HFFc6 (cell line): ENCODE results near the gene NOX4. TPM values are rescaled to one million over a fixed set of nuclear protein-coding genes. Genes with fewer than 3 reads are reported as not detected.

Experiments used
- DNase-seq: peaks from one replicate; pipeline ENCODE4 v3.0.0-alpha.2; 2018
- H3K27ac Mint-ChIP-seq: 2 replicates; pipeline ENCODE4 v1.8.0; 2020; ENCODE audit warnings: mild to moderate bottlenecking, mixed read lengths
- H3K27me3 Mint-ChIP-seq: 2 replicates; pipeline ENCODE4 v1.8.0; 2021; ENCODE audit warnings: mild to moderate bottlenecking, moderate library complexity, mixed read lengths; ENCODE audit not compliant: insufficient read depth
- H3K36me3 Mint-ChIP-seq: 2 replicates; pipeline ENCODE4 v1.8.0; 2021; ENCODE audit warnings: low read depth, mixed read lengths
- H3K4me1 Mint-ChIP-seq: 2 replicates; pipeline ENCODE4 v1.8.0; 2020; ENCODE audit warnings: low read depth, mixed read lengths
- H3K4me3 Mint-ChIP-seq: 2 replicates; pipeline ENCODE4 v1.8.0; 2020; ENCODE audit warnings: mild to moderate bottlenecking, moderate library complexity, mixed read lengths
- H3K9me3 Mint-ChIP-seq: 2 replicates; pipeline ENCODE4 v1.8.0; 2020; ENCODE audit warnings: mild to moderate bottlenecking, mixed read lengths
- CTCF ChIP-seq: fragments of 200-600 bp; sonication (generic); IDR thresholded peaks from 2 replicates; pipeline ENCODE4 v1.5.0; 2021; ENCODE audit warnings: antibody characterized with exemption, mild to moderate bottlenecking
- total RNA-seq, 6 experiments: library from RNA; stranded (reverse); fragmentation: NEBNext Ultra II Directional; extraction: Animal tissue kit (Norgen Biotek cat#: 25700); gene quantifications; 2 replicates in 1 of 6; 3 replicates in 5 of 6; pipeline ENCODE4 v1.2.3, GENCODE V29; 2021

Gene NOX4
- total RNA-seq, 6 experiments from 2014 or later: 2.2 to 5.0 (median 3.2) TPM

DNA sequence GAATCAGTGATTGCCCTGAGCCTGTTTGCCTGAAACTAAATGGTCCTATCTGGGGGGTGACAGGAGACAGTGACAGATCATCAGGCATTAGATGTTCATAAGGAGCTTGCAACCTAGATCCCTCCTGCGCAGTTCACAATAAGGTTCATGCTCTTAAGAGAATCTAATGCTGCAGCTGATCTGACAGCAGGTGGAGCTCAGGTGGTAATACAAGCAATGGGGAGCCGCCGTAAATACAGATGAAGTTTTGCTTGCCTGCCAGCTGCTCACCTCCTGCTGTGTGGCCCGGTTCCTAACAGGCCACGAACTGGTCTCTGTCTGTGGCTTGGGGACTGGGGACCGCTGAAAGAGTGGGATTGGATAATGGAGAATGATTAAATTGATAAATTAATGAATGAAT, 14.0 kb downstream of the NOX4 start:
- H3K4me1 Mint-ChIP-seq: peaks cover 5% of the 10 kb centered on the region; the same call in 1 of the 2 replicates
- no peak overlapping the region for H3K4me3 Mint-ChIP-seq
- no peak for TF ChIP-seq CTCF
- no peaks in the 10 kb centered on the region; the same call in 1 of the 2 replicates for H3K27me3 Mint-ChIP-seq
- no peak overlapping the region for H3K27ac Mint-ChIP-seq
- no peaks in the 10 kb centered on the region for H3K36me3 Mint-ChIP-seq
- no peak for DNase-seq
- H3K9me3 Mint-ChIP-seq: no peaks in the 10 kb centered on the region

DNA sequence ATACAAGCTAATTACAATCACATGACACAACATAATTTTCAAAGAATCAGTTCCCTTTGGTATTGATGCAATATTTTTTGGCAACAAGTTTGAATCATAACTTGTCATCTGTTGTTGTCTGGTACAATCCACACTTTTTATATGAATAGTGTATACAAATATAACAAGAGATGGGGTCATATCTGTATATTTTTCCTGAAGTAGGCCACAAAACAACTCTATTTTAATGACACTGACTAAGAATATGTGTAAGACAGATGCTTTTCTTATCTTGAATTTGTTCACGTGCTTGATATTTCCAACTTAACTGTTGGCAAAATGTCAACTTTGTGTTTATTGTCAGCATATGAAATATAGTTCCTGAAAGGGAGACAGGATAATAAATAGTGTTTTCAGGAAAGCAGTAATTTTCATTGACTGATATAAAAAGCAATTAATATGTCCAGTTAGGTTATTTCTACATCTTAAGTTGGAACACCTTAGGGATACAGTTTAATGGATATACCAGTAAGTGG, 27.9 kb downstream of the NOX4 start:
- no peak overlapping the region for H3K27ac Mint-ChIP-seq
- no peak for TF ChIP-seq CTCF
- H3K4me3 Mint-ChIP-seq: no peak overlapping the region
- H3K4me1 Mint-ChIP-seq: peaks cover 10% of the 10 kb centered on the region
- DNase-seq: no peak
- H3K36me3 Mint-ChIP-seq: peaks cover 13% of the 10 kb centered on the region; the same call in 1 of the 2 replicates
- H3K9me3 Mint-ChIP-seq: no peaks in the 10 kb centered on the region
- no peaks in the 10 kb centered on the region for H3K27me3 Mint-ChIP-seq

DNA sequence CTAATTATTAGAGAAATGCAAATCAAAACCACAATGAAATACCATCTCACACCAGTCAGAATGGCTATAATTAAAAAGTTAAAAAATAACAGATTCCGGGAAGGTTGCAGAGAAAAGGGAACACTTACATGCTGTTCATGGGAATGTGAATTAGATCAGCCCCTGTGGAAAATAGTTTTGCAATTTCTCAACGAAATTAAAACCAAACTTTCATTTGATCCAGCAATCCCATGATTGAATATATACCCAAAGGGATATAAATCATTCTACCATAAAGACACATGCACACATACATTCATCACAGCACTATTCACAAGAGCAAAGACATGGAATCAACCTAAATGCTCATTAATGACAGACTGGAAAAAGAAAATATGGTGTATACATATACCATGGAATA, 32.5 kb downstream of the NOX4 start:
- Mint-ChIP-seq H3K27ac (no peak overlapping the region), H3K4me3 (no peak overlapping the region), H3K4me1 (peaks cover 11% of the 10 kb centered on the region), H3K9me3 (no peaks in the 10 kb centered on the region), H3K36me3 (peaks cover 13% of the 10 kb centered on the region; the same call in 1 of the 2 replicates), H3K27me3 (no peaks in the 10 kb centered on the region)
- DNase-seq: no peak
- no peak for TF ChIP-seq CTCF

DNA sequence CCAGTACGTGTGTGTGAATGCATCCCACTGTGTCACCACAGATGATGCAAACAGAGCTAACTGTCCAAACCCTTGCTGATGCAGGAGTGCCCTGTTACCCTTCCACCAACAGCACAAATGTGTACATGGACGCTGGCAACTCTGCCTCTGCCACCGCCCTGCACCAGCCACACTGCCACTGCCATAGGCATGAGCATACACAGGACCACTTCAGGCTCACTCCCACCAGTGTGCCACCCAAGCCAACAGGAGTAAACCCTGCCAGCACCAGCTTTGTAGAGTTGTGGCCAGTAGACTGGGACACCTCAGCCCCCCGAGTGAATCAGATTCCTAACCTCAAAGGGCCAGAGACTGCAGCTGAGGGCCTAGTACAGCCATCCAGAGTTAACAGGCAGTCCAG, 34.0 kb downstream of the NOX4 start:
- Mint-ChIP-seq H3K4me3 (no peak overlapping the region), H3K27ac (no peak overlapping the region), H3K9me3 (no peaks in the 10 kb centered on the region), H3K4me1 (peaks cover 11% of the 10 kb centered on the region), H3K36me3 (peaks cover 13% of the 10 kb centered on the region; the same call in 1 of the 2 replicates), H3K27me3 (no peaks in the 10 kb centered on the region)
- no peak for DNase-seq
- TF ChIP-seq CTCF: no peak

GRCh38 chr11:89456681-89457080, 34.5 kb downstream of the NOX4 start:
- no peak for DNase-seq
- no peaks in the 10 kb centered on the region for H3K9me3 Mint-ChIP-seq
- no peak overlapping the region for H3K27ac Mint-ChIP-seq
- H3K36me3 Mint-ChIP-seq: peaks cover 13% of the 10 kb centered on the region; the same call in 1 of the 2 replicates
- no peak for TF ChIP-seq CTCF
- H3K4me3 Mint-ChIP-seq: no peak overlapping the region
- H3K4me1 Mint-ChIP-seq: peaks cover 11% of the 10 kb centered on the region
- no peaks in the 10 kb centered on the region for H3K27me3 Mint-ChIP-seq

DNA sequence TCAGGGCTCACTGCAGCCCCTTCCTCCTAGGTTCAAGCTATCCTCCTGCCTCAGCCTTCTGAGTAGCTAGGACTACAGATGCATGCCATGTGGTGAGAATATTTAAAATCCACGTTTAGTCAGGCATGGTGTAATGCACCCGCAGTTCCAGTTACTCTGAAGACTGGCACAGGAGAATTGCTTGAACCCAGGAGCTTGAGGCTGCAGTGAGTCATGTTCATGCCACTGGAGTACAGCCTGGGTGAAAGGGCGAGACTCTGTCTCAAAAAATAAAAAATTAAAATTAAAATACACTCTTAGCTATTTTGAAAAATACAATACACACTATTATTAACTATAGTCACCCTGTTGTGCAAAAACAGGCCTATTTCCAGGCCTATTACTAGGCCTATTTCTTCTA, 38.4 kb downstream of the NOX4 start:
- Mint-ChIP-seq H3K9me3 (no peaks in the 10 kb centered on the region), H3K27ac (no peak overlapping the region), H3K27me3 (no peaks in the 10 kb centered on the region), H3K4me1 (no peaks in the 10 kb centered on the region), H3K36me3 (no peaks in the 10 kb centered on the region), H3K4me3 (no peak overlapping the region)
- DNase-seq: no peak
- TF ChIP-seq CTCF: no peak
